Lower leg skin (tissue), 4 donors: ENCODE measurements around the gene RNF19B. TPM values are rescaled to one million over a fixed set of nuclear protein-coding genes. Genes with fewer than 3 reads are reported as not detected.

Experiments used
- DNase-seq, 2 donors: peaks; one replicate each; pipeline ENCODE4 v3.0.0-alpha.2; 2019; ENCODE audit warnings: low spot score in 2 of 2
- H3K4me3 ChIP-seq: fragments of 200-600 bp; sonication (generic); 2 replicates; pipeline ENCODE4 v1.5.1; 2017; ENCODE audit warnings: mild to moderate bottlenecking, low read depth; ENCODE audit not compliant: poor library complexity, severe bottlenecking
- CTCF ChIP-seq, 3 donors: fragments of 450-650 bp; IDR thresholded peaks; one replicate each; pipeline ENCODE4 v1.5.1; 2016; ENCODE audit warnings: antibody characterized with exemption in 3 of 3, mild to moderate bottlenecking in 3 of 3, moderate library complexity in 2 of 3
- POLR2A ChIP-seq, 2 donors: fragments of 450-650 bp; IDR thresholded peaks; one replicate each; pipeline ENCODE4 v1.6.1; 2016 to 2017; ENCODE audit warnings: antibody characterized with exemption in 2 of 2, mild to moderate bottlenecking in 1 of 2, moderate library complexity in 1 of 2
- WGBS, 2 donors: methylation state at CpG; one replicate each; pipeline ENCODE4 v1.1.5; 2018; 5-methylcytosine and 5-hydroxymethylcytosine counted together
- intact Hi-C: fragments of 100-400 bp; cut with DNase I; formaldehyde crosslinking; loops from one replicate; pipeline ENCODE4 v1.15.0; 2023; ENCODE audit warnings: low total_unique reads
- total RNA-seq, 4 donors: library from RNA; depleted of rRNA; stranded (reverse); fragments of >200 nt; gene quantifications; one replicate each; pipeline ENCODE4 v1.1.0, GENCODE V29; 2016

Gene RNF19B
- total RNA-seq, 4 donors from 2014 or later, result 29.5 to 42.6 (median 37.5) TPM

DNA sequence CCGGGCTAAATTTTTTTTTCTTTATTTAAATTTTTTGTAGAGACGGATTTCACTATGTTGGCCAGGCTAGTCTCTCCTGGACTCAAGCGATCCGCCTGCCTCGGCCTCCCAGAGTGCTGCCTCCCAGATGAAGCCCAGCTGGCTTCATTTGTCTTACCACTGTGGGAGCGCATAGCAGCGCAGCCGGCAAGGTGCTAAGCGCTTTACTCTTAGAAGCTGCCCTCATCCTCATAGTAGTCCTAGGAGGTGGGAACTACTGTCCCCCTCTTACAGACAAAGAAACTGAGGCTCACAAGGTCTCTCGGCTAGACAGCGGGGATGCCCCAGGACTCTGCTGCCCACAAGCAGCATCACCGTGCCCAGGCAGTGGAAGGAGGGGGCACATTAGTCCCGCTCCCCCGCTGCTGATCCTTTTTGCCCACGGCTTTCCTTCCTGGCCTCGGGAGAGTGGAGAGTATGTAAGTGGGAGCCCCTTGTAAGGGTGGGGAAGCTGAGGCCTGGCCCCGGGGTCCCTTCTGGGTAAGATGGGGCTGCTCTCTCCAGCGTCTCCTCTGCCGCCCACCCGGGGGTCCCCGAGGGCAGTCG, 64.1 kb downstream of the RNF19B start:
- H3K4me3 ChIP-seq, result peak overlapping the region; percentile 51
- no peak for DNase-seq
- WGBS, 2 donors, result 17 to 27% methylated on average over 15 to 20 of the region's 22 CpGs
- intact Hi-C loops, result no loop called here
- TF ChIP-seq POLR2A (IDR thresholded peaks at IDR 0.05) (no peak), CTCF (IDR thresholded peaks at IDR 0.05) (no peak)

GRCh38 chr1:32899586-32900296, 64.9 kb downstream of the RNF19B start:
- intact Hi-C loops, result no loop called here
- peak in 1 of 2 donors; percentile 77 for DNase-seq
- TF ChIP-seq POLR2A (IDR thresholded peaks at IDR 0.05), result no peak
- no peak for TF ChIP-seq CTCF (IDR thresholded peaks at IDR 0.05)
- H3K4me3 ChIP-seq, result no peak overlapping the region
- WGBS, 2 donors, result 74 to 75% methylated on average over 7 of the region's 7 CpGs

- TF ChIP-seq CTCF (IDR thresholded peaks at IDR 0.05), result no peak
- no peak for TF ChIP-seq POLR2A (IDR thresholded peaks at IDR 0.05)
- no peak overlapping the region for H3K4me3 ChIP-seq
- WGBS, 2 donors, result 87 to 94% methylated on average over 3 of the region's 3 CpGs
- no peak for DNase-seq
- intact Hi-C loops, result no loop called here
These were observed 65.7 kb downstream of the RNF19B start for GRCh38 chr1:32898958-32899357.

GRCh38 chr1:32898056-32898455, 66.6 kb downstream of the RNF19B start:
- no peak for DNase-seq
- TF ChIP-seq CTCF (IDR thresholded peaks at IDR 0.05), result no peak
- 95 to 96% methylated on average over 9 of the region's 9 CpGs for WGBS, 2 donors
- H3K4me3 ChIP-seq, result no peak overlapping the region
- intact Hi-C loops, result no loop called here

DNA sequence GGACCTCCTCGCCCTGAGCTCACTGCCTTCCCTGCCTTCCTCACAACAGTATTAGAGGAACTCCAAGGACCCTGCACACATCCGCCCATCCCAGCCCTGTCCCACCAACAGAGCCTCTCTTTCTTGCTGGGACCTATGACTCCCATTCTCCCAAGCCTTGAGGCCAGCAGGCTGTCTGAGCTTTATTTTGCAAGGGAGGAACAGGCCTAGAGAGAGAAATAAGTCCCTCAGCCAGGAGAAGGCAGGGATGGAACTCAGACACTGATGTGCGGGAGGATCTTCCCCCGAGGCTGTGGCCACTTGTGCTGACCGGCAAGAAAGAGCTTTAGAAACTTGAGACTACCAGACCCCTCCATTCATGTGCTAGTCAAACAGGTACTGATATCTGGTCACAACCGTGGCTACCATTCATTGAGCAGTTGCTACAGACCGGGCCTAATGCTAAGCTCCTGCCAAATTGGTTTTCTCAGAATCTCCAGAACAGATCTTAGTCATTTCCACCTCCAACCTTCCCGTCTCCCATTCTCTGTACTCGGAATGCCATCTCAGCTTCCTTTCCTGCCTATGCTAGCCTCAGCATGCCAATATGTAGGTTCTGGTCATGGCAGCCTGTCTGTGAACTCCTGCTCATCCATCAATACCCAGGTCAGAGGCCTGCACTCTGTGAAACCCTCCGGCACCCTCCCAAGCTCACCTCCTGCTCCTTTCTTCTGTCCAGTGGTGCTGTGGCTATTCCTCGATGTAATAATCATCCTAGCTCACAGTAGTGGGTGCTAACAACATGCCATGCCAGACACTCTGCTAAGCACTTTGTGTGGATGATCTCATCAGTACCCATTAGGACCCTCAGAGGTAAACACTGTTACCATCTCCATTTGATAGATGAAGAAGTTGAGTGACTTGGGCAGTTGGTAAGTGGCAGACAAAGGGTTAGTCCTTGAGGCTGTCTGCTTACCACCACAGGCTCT, 67.2 kb downstream of the RNF19B start:
- no peak for DNase-seq
- no peak for TF ChIP-seq CTCF (IDR thresholded peaks at IDR 0.05)
- no peak for TF ChIP-seq POLR2A (IDR thresholded peaks at IDR 0.05)
- 68 to 72% methylated on average over 11 of the region's 11 CpGs for WGBS, 2 donors
- H3K4me3 ChIP-seq, result no peak overlapping the region
- intact Hi-C loops, result no loop called here
